GM19099 (cell line): ENCODE data around the gene SPRY1.

ENCODE experiments used
- POLR2A ChIP-seq: IDR thresholded peaks from 3 replicates; pipeline ENCODE4 v1.6.1; 2011; ENCODE audit warnings: low read depth; ENCODE audit not compliant: insufficient read length; ENCODE audit errors: extremely low read depth

The SPRY1 gene

GRCh38 chr4:123443401-123444289, 47.0 kb downstream of the SPRY1 start:
- no peak for TF ChIP-seq POLR2A

GRCh38 chr4:123444290-123444731, 47.7 kb downstream of the SPRY1 start:
- peak; percentile 35 for TF ChIP-seq POLR2A

- no peak for TF ChIP-seq POLR2A
These were observed 50.4 kb downstream of the SPRY1 start for GRCh38 chr4:123446865-123447474.

- no peak for TF ChIP-seq POLR2A
These were observed 52.8 kb downstream of the SPRY1 start for GRCh38 chr4:123449362-123449761.

GRCh38 chr4:123449780-123450179, 53.2 kb downstream of the SPRY1 start:
- no peak for TF ChIP-seq POLR2A

GRCh38 chr4:123450393-123450792, 53.8 kb downstream of the SPRY1 start:
- no peak for TF ChIP-seq POLR2A

GRCh38 chr4:123452616-123453015, 56.0 kb downstream of the SPRY1 start:
- no peak for TF ChIP-seq POLR2A

- no peak for TF ChIP-seq POLR2A
These were observed 56.6 kb downstream of the SPRY1 start for GRCh38 chr4:123453061-123453680.
